ENCODE measurements around the gene ATF3. TPM values are rescaled to one million over a fixed set of nuclear protein-coding genes. Genes with fewer than 3 reads are reported as not detected.
"Not testable (repeated sequence)": the region's sequence is repeated elsewhere in the genome, so short reads cannot be mapped to it uniquely, and the experiment has no call there.

The ATF3 gene
- total RNA-seq, 1 experiment from 2014 or later, result 19.2 TPM

GRCh38 chr1:212624976-212625501 lies 16.5 kb downstream of the ATF3 start:
- DNase-seq (ENCODE audit: extremely low read depth, low read depth), result no peak

- DNase-seq (ENCODE audit: extremely low read depth, low read depth), result no peak
Measured at GRCh38 chr1:212625781-212626450, 17.4 kb downstream of the ATF3 start.

GRCh38 chr1:212628046-212628445 lies 19.5 kb downstream of the ATF3 start:
- no peak for DNase-seq (ENCODE audit: extremely low read depth, low read depth)

GRCh38 chr1:212628813-212629415 lies 20.4 kb downstream of the ATF3 start:
- DNase-seq (ENCODE audit: extremely low read depth, low read depth), result no peak

GRCh38 chr1:212629450-212630157 lies 21.0 kb downstream of the ATF3 start:
- DNase-seq (ENCODE audit: extremely low read depth, low read depth), result no peak

- DNase-seq (ENCODE audit: extremely low read depth, low read depth), result peak; percentile 65
Measured at GRCh38 chr1:212630158-212630900, 21.8 kb downstream of the ATF3 start.

GRCh38 chr1:212633161-212633560 lies 24.6 kb downstream of the ATF3 start:
- DNase-seq (ENCODE audit: extremely low read depth, low read depth), result no peak

DNA sequence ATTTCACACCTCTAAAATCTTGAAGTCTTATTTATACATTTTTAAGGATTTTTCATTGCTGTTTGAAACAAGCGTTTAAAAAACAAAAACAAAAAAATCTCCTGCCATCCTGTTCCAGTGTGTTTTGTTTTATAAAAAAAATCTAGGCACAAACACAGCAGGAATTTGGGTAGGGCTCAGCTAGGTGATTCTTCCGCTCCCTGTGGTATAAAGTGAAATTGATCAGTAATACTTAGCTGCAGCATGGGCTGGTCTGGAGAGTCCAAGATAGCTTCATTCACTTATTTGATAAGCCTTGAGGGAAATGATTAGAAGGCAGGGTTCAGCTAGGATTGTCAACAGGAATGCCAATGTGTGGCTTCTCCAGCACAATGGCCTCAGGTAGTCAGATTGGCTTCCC lies 25.7 kb downstream of the ATF3 start:
- DNase-seq (ENCODE audit: extremely low read depth, low read depth), result no peak

DNA sequence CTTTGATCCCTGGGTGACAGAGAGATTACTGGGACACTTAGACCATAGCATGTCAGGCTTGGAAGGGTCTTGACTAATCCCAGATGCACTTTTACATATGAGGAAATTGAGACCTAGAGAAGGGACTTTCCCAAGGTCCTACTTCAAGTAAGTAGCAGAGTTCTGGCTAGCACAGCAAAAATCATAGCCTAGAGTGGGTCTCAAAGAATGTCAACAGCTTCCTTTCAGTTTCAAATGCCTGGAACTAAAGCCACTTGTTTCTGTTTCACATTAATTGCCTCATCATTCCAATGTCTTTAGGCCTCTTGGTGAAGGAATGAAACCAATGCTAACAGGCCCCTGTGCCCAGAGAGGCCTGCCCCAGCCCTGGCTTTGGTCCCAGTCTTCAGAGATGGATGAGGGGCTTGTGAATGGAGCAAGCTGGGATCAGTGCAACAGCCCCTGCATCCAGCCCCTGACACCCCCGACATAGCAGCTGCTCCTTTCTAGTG lies 26.6 kb downstream of the ATF3 start:
- DNase-seq (ENCODE audit: extremely low read depth, low read depth), result no peak

GRCh38 chr1:212637902-212638301 lies 29.3 kb downstream of the ATF3 start:
- DNase-seq (ENCODE audit: extremely low read depth, low read depth), result no peak

- DNase-seq (ENCODE audit: extremely low read depth, low read depth), result no peak
Measured at GRCh38 chr1:212638492-212639151, 30.1 kb downstream of the ATF3 start.

DNA sequence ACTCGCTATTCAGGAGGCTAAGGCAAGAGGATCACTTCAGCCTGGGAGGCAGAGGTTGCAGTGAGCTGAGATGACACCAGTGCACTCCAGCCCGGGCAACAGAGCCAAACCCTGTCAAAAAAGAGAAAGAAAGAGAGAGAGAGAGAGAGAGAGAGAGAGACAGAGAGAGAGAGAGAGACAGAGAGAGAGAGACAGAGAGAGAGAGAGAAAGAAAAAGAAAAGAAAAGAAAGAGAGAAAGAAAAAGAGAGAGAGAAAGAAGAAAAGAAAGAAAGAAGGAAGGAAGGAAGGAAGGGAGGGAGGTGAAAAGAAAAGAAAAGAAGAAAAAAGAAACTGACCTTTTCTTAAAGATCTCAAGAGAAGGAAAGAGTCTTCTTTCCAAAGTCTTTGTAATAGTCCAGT lies 31.0 kb downstream of the ATF3 start:
- DNase-seq (ENCODE audit: extremely low read depth, low read depth), result not testable (repeated sequence)

- DNase-seq (ENCODE audit: extremely low read depth, low read depth), result no peak
Measured at GRCh38 chr1:212640223-212640878, 31.8 kb downstream of the ATF3 start.

GRCh38 chr1:212641956-212642355 lies 33.4 kb downstream of the ATF3 start:
- DNase-seq (ENCODE audit: extremely low read depth, low read depth), result no peak

- DNase-seq (ENCODE audit: extremely low read depth, low read depth), result no peak
Measured at GRCh38 chr1:212643877-212644276, 35.3 kb downstream of the ATF3 start.

DNA sequence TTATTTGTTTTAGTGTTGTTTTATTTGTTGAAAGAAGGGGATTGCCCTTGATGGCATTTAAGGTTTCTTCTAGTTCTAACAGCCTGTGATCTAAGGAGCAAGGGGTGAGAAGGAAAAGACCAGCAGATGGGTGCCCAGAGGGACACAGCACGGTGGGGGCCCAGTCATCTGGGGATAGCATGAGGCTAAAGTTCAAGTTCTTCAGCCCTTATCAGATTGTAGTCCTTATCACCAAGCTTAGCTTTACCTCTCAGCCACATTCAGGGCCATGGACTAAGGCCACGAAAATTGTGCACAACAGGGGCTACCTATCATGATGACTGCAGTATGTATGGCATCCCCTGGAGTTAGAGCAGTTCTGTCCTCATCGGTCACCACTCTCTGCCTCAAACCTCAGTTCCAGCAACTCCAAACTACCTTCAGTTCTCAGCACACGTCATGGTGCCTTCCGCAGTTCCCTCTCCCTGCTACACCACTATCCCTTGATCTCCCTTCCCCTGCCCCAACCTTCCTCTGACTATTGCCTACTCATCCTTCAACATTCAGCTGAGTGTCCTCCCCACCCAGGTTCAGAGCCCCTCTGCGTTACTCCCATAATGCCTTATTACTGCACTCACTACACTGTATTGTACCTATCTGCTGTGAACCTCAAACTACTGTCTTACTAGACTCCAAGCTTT lies 36.4 kb downstream of the ATF3 start:
- DNase-seq (ENCODE audit: extremely low read depth, low read depth), result no peak

GRCh38 chr1:212645546-212646543 lies 37.3 kb downstream of the ATF3 start:
- no peak for DNase-seq (ENCODE audit: extremely low read depth, low read depth)

GRCh38 chr1:212646588-212646987 lies 38.0 kb downstream of the ATF3 start:
- DNase-seq (ENCODE audit: extremely low read depth, low read depth), result no peak

All from NCI-H460 (cell line).